ENCODE data around the gene DUOXA2.

DNA sequence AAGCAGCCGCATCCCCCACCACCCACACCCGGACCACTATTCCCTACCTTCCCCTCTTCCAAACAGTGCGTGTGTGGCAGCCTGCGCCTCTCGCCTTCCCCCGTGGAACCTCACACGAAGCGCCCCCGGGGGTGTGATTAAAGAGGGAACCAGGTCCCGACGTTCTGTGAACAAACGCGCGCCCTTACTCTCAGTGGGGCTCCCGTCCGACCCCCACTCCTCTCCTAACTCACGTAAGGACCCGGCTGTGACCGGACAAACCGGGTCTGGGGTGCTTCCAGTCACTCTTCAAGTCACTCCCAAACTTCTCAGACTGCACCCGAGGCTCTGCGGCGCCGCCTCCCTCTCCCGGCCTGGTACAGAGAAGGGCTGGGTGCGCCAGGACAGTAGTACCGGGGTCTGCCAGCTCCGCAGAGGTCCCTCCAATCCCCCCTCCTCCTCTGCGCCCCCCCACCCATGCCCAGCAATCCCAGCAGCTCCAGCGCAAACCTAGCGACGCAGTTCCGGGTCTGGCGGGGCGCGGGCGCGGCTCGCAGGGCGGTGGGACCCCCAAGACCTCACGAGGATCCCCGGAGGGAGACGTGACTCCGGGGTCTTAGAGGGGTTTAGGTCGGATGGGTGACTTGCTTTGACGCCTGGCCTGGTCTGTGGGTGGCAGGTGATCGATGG, 15.0 kb downstream of the DUOXA2 start:
- TF ChIP-seq, protein P1, sequence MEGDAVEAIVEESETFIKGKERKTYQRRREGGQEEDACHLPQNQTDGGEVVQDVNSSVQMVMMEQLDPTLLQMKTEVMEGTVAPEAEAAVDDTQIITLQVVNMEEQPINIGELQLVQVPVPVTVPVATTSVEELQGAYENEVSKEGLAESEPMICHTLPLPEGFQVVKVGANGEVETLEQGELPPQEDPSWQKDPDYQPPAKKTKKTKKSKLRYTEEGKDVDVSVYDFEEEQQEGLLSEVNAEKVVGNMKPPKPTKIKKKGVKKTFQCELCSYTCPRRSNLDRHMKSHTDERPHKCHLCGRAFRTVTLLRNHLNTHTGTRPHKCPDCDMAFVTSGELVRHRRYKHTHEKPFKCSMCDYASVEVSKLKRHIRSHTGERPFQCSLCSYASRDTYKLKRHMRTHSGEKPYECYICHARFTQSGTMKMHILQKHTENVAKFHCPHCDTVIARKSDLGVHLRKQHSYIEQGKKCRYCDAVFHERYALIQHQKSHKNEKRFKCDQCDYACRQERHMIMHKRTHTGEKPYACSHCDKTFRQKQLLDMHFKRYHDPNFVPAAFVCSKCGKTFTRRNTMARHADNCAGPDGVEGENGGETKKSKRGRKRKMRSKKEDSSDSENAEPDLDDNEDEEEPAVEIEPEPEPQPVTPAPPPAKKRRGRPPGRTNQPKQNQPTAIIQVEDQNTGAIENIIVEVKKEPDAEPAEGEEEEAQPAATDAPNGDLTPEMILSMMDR (conservative IDR thresholded peaks at IDR 0.05 in 1 of 2, IDR thresholded peaks at IDR 0.05 in 1 of 2; ENCODE audit: low read depth in 1 of 2, low read length in 2 of 2), result no peak
- TF ChIP-seq EZH2 (IDR thresholded peaks at IDR 0.05; ENCODE audit: low read length, missing control alignments), result peak; percentile 80
